Thyroid gland (tissue), 4 donors: ENCODE measurements around the gene DNTT.

Experiments used
- POLR2A ChIP-seq, 2 donors: fragments of 450-650 bp; IDR thresholded peaks; one replicate each; pipeline ENCODE4 v1.6.1; 2017; ENCODE audit warnings: antibody characterized with exemption in 2 of 2, mild to moderate bottlenecking in 2 of 2, moderate library complexity in 1 of 2
- TF ChIP-seq, protein P1 (sequence below), 6 experiments: fragments of 200-600 bp in 3 of 6; fragments of 450-650 bp in 3 of 6; sonication (generic) in 3 of 6; IDR thresholded peaks; one replicate each; pipeline ENCODE4 v1.5.1; 2016 to 2019; ENCODE audit warnings: antibody characterized with exemption in 6 of 6, mild to moderate bottlenecking in 2 of 6, inconsistent platforms in 1 of 6, moderate library complexity in 1 of 6

GRCh38 chr10:96317067-96317833, 13.0 kb downstream of the DNTT start:
- TF ChIP-seq, protein P1, sequence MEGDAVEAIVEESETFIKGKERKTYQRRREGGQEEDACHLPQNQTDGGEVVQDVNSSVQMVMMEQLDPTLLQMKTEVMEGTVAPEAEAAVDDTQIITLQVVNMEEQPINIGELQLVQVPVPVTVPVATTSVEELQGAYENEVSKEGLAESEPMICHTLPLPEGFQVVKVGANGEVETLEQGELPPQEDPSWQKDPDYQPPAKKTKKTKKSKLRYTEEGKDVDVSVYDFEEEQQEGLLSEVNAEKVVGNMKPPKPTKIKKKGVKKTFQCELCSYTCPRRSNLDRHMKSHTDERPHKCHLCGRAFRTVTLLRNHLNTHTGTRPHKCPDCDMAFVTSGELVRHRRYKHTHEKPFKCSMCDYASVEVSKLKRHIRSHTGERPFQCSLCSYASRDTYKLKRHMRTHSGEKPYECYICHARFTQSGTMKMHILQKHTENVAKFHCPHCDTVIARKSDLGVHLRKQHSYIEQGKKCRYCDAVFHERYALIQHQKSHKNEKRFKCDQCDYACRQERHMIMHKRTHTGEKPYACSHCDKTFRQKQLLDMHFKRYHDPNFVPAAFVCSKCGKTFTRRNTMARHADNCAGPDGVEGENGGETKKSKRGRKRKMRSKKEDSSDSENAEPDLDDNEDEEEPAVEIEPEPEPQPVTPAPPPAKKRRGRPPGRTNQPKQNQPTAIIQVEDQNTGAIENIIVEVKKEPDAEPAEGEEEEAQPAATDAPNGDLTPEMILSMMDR (IDR thresholded peaks at IDR 0.05): no peak
- TF ChIP-seq POLR2A (IDR thresholded peaks at IDR 0.05): no peak
